Neuronal stem cell (in vitro differentiated cells): ENCODE measurements around the gene GREB1.

Source experiments
- DNase-seq: peaks from one replicate; pipeline ENCODE4 v3.0.0-alpha.2; 2013; ENCODE audit warnings: low spot score
- H2AFZ ChIP-seq: one replicate; pipeline ENCODE4 v1.6.1; 2013; ENCODE audit warnings: mild to moderate bottlenecking, low read length, inconsistent platforms
- H2AK5ac ChIP-seq: 2 replicates; pipeline ENCODE4 v1.6.1; 2013; ENCODE audit warnings: low read depth, mild to moderate bottlenecking, inconsistent platforms, low read length, moderate library complexity, mixed read lengths
- H2BK120ac ChIP-seq: 2 replicates; pipeline ENCODE4 v1.6.1; 2013; ENCODE audit warnings: low read depth, mild to moderate bottlenecking, inconsistent platforms, low read length, moderate library complexity, mixed read lengths
- H2BK12ac ChIP-seq: one replicate; pipeline ENCODE4 v1.6.1; 2013; ENCODE audit warnings: low read length, inconsistent platforms
- H2BK15ac ChIP-seq: 2 replicates; pipeline ENCODE4 v1.6.1; 2013; ENCODE audit warnings: mild to moderate bottlenecking, low read length, inconsistent platforms, mixed read lengths
- H2BK5ac ChIP-seq: one replicate; pipeline ENCODE4 v1.6.1; 2013; ENCODE audit warnings: inconsistent platforms, mild to moderate bottlenecking, low read length, moderate library complexity
- H3K14ac ChIP-seq: one replicate; pipeline ENCODE4 v1.6.1; 2013; ENCODE audit warnings: low read length, inconsistent platforms
- H3K18ac ChIP-seq: 2 replicates; pipeline ENCODE4 v1.6.1; 2013; ENCODE audit warnings: low read length, inconsistent platforms
- H3K23ac ChIP-seq: 2 replicates; pipeline ENCODE4 v1.6.1; 2013; ENCODE audit warnings: low read depth, mild to moderate bottlenecking, mixed read lengths, low read length, inconsistent platforms; ENCODE audit not compliant: poor library complexity
- H3K27ac ChIP-seq: replicated peaks from 3 replicates; pipeline ENCODE4 v1.5.1; 2013; ENCODE audit warnings: low read length, inconsistent platforms
- H3K27me3 ChIP-seq, 3 experiments: 2 replicates each; pipeline ENCODE4 v1.6.1; 2013; ENCODE audit warnings: low read length in 3 of 3, mild to moderate bottlenecking in 2 of 3, inconsistent platforms in 1 of 3, low read depth in 1 of 3, mixed read lengths in 1 of 3, moderate library complexity in 1 of 3; ENCODE audit not compliant: control insufficient read depth in 3 of 3, insufficient read depth in 3 of 3
- H3K36me3 ChIP-seq, 2 donors: replicated peaks in 1 of 2; 2 replicates each; pipeline ENCODE4 v1.6.1; 2013; ENCODE audit warnings: low read length in 2 of 2; ENCODE audit not compliant: control insufficient read depth in 2 of 2, insufficient read depth in 2 of 2
- H3K4ac ChIP-seq: 2 replicates; pipeline ENCODE4 v1.6.1; 2013; ENCODE audit warnings: inconsistent platforms, mild to moderate bottlenecking, low read length, moderate library complexity
- H3K4me1 ChIP-seq, 2 donors: 1 replicate in 1 of 2; 2 replicates in 1 of 2; pipeline ENCODE4 v1.6.1; 2013; ENCODE audit warnings: low read length in 2 of 2, low read depth in 1 of 2; ENCODE audit not compliant: control insufficient read depth in 2 of 2, insufficient read depth in 1 of 2
- H3K4me2 ChIP-seq: one replicate; pipeline ENCODE4 v1.6.1; 2013; ENCODE audit warnings: mild to moderate bottlenecking, low read length, inconsistent platforms; ENCODE audit not compliant: insufficient read depth, poor library complexity, severe bottlenecking
- H3K4me3 ChIP-seq, 2 donors: 2 replicates each; pipeline ENCODE4 v1.5.1; 2013; ENCODE audit warnings: low read length in 2 of 2, mild to moderate bottlenecking in 2 of 2, inconsistent platforms in 1 of 2, moderate library complexity in 1 of 2
- H3K79me1 ChIP-seq: one replicate; pipeline ENCODE4 v1.6.1; 2013; ENCODE audit warnings: low read depth, mild to moderate bottlenecking, inconsistent platforms, low read length, moderate library complexity
- H3K9ac ChIP-seq: one replicate; pipeline ENCODE4 v1.6.1; 2013; ENCODE audit warnings: mild to moderate bottlenecking, low read depth, low read length, inconsistent platforms; ENCODE audit not compliant: poor library complexity
- H3K9me3 ChIP-seq, 2 donors: replicated peaks in 1 of 2; 2 replicates each; pipeline versions ENCODE3 to v1.6.1; 2013; ENCODE audit warnings: low read length in 2 of 2, mild to moderate bottlenecking in 2 of 2, inconsistent platforms in 1 of 2, low read depth in 1 of 2, mixed read lengths in 1 of 2, moderate library complexity in 1 of 2; ENCODE audit not compliant: control insufficient read depth in 2 of 2, insufficient read depth in 1 of 2
- H4K8ac ChIP-seq: one replicate; pipeline ENCODE4 v1.6.1; 2013; ENCODE audit warnings: low read depth, mild to moderate bottlenecking, inconsistent platforms, low read length, moderate library complexity
- H4K91ac ChIP-seq: one replicate; pipeline ENCODE4 v1.6.1; 2013; ENCODE audit warnings: low read length, low read depth, mild to moderate bottlenecking, inconsistent platforms; ENCODE audit not compliant: poor library complexity
- whole genome bisulfite sequencing, 2 donors: extraction: QIAGEN DNeasy Blood & Tissue Kit; methylation state at CpG; one replicate each; pipeline ENCODE4 v1.1.7; 2013; ENCODE audit warnings: missing lambda C conversion rate in 2 of 2, mixed read lengths in 1 of 2; ENCODE audit not compliant: insufficient read length in 2 of 2, insufficient replicate concordance in 1 of 2; ENCODE audit errors: extremely low coverage in 2 of 2; 5-methylcytosine and 5-hydroxymethylcytosine counted together

The GREB1 gene

DNA sequence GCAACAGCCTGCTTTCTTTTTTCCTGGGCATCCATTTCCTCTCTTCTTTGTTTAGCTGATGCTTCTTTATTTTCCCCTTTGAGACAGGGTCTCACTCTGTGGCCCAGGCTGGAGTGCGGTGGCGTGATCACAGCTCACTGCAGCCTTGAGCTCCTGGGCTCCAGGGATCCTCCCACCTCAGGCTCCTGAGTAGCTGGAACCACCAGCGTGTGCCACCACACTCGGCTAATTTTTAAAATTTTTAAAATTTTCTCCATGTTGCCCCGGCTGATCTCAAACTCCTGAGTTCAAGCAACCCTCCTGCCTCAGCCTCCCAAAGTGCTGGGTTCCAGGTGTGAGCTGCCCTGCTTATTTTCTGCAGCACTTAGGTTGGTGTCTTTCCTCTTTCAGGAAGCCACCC is 77.4 kb downstream of the GREB1 start:
- H2BK15ac ChIP-seq, result no peak overlapping the region
- no peak for DNase-seq
- H2BK120ac ChIP-seq, result no peak overlapping the region
- no peak overlapping the region for H3K9ac ChIP-seq
- H3K18ac ChIP-seq, result no peak overlapping the region
- H2BK12ac ChIP-seq, result no peak overlapping the region
- no peak overlapping the region for H4K8ac ChIP-seq
- no peak overlapping the region for H2BK5ac ChIP-seq
- no peak overlapping the region for H3K4ac ChIP-seq
- H3K36me3 ChIP-seq, result peaks cover 34 to 97% of the 10 kb centered on the region in 2 donors
- H3K4me1 ChIP-seq, result no peaks in the 10 kb centered on the region
- H2AK5ac ChIP-seq, result no peak overlapping the region
- WGBS, 2 donors, result no CpG with 5 or more reads among the region's 5 CpGs
- no peak overlapping the region for H3K23ac ChIP-seq
- H3K4me3 ChIP-seq, result no peak overlapping the region
- H3K27me3 ChIP-seq, result no peaks in the 10 kb centered on the region
- no peaks in the 10 kb centered on the region for H3K9me3 ChIP-seq
- H3K14ac ChIP-seq, result no peak overlapping the region
- H3K27ac ChIP-seq, result no peak overlapping the region
- no peak overlapping the region for H3K4me2 ChIP-seq
- H2AFZ ChIP-seq, result no peak overlapping the region
- H3K79me1 ChIP-seq, result peaks cover 2% of the 10 kb centered on the region
- no peak overlapping the region for H4K91ac ChIP-seq

DNA sequence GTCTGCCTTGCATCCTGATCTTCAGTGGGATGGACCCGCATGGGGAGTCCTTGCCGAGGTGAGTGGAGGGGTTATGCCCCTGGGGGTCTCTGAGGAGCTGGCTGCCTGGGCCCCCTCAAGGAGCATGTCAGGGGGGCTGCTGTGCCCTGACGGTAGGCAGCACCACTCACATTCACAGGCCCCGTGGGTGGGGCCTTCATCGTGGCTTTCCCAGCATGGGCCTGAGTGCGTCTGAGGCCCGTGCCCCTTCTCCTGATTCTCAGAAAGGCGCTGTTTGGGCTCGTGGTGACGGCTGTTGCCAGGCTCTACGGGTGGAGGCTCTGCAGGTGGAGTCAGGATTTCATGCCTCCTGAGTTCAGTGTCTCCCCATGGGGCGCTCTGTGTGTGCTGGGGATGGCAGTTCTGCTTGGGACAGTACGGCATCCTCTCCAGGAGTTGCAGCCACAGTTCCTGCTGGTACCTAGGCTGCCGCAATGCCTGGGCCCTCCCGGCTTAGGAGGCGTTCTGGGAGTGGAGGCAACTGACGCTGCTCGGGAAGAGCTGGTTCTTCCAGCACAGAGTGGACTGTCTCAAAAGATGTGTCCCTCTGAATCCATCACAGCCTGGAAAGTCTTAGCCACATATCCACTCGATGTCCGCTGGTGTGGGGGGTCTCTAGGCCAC is 78.8 kb downstream of the GREB1 start:
- WGBS, 2 donors, result no CpG with 5 or more reads among the region's 20 CpGs
- Histone ChIP-seq H3K79me1 (peaks cover 2% of the 10 kb centered on the region), H2AFZ (no peak overlapping the region), H3K4ac (no peak overlapping the region), H2BK5ac (no peak overlapping the region), H4K91ac (no peak overlapping the region), H2BK12ac (no peak overlapping the region), H3K23ac (peak overlapping the region; percentile 67), H3K27ac (no peak overlapping the region), H3K14ac (no peak overlapping the region), H3K27me3 (no peaks in the 10 kb centered on the region), H2BK15ac (no peak overlapping the region), H2BK120ac (no peak overlapping the region), H3K4me1 (no peaks in the 10 kb centered on the region), H3K9me3 (no peaks in the 10 kb centered on the region), H3K36me3 (peaks cover 42 to 99% of the 10 kb centered on the region in 2 donors), H3K4me2 (no peak overlapping the region), H3K9ac (peak overlapping the region; percentile 14), H4K8ac (no peak overlapping the region), H2AK5ac (no peak overlapping the region), H3K18ac (no peak overlapping the region), H3K4me3 (no peak overlapping the region)
- no peak for DNase-seq

DNA sequence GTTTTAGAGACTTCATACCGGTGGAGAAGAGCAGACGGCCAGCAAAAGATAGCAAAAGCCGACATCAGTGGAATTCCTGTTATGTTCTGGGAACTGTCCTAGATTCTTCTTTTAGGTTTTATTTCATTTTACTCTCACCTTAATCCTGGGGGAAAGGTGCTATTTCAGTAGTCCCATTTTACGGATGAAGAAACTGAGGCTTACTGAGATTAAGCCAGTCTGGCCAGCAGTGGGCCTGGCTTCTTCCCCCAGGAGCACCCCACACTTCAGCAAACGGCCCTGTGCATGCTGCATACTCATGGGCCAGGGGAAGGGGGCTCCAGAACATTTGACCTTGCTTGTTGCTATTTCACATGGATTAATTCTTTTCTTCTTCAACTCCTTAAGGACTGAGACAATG is 79.5 kb downstream of the GREB1 start:
- Histone ChIP-seq H2BK15ac (no peak overlapping the region), H3K9me3 (no peaks in the 10 kb centered on the region), H2BK12ac (no peak overlapping the region), H3K27me3 (no peaks in the 10 kb centered on the region), H3K79me1 (peaks cover 2% of the 10 kb centered on the region), H3K4me1 (no peaks in the 10 kb centered on the region), H2AFZ (no peak overlapping the region), H3K4ac (no peak overlapping the region), H2AK5ac (no peak overlapping the region), H3K23ac (no peak overlapping the region), H4K8ac (no peak overlapping the region), H3K36me3 (peaks cover 40 to 99% of the 10 kb centered on the region in 2 donors), H3K4me2 (no peak overlapping the region), H4K91ac (no peak overlapping the region), H2BK120ac (no peak overlapping the region), H3K4me3 (no peak overlapping the region), H3K9ac (no peak overlapping the region), H3K14ac (no peak overlapping the region), H3K18ac (no peak overlapping the region), H2BK5ac (no peak overlapping the region), H3K27ac (no peak overlapping the region)
- DNase-seq, result no peak
- no CpG with 5 or more reads among the region's 5 CpGs for WGBS, 2 donors

DNA sequence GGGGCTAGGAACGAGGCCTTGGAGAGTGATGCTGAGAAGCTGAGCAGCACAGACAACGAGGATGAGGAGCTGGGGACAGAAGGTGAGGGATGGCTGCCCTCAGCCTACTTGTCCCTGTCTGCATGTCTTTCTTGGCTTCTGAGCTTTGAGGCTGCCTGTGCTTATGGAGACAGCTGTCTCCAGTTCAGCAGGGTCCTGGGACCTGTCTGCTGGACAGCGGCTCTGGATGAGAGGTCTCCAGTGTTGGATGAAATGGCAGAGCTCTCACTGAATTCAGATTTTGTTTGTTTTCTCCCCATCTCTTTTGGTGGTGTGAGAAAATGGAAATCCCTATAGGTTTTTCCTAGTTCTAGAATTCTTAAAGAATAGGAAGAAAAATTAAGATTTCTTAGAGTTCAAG is 81.4 kb downstream of the GREB1 start:
- H3K4me1 ChIP-seq, result no peaks in the 10 kb centered on the region
- H3K27me3 ChIP-seq, result no peaks in the 10 kb centered on the region
- H3K9me3 ChIP-seq, result no peaks in the 10 kb centered on the region
- H2AK5ac ChIP-seq, result no peak overlapping the region
- no peak overlapping the region for H2AFZ ChIP-seq
- H3K18ac ChIP-seq, result no peak overlapping the region
- no peak overlapping the region for H4K8ac ChIP-seq
- WGBS, 2 donors, result no CpG with 5 or more reads among the region's 3 CpGs
- no peak overlapping the region for H2BK12ac ChIP-seq
- H3K4ac ChIP-seq, result no peak overlapping the region
- H3K4me2 ChIP-seq, result no peak overlapping the region
- no peak overlapping the region for H2BK120ac ChIP-seq
- peaks cover 42 to 99% of the 10 kb centered on the region in 2 donors for H3K36me3 ChIP-seq
- DNase-seq, result no peak
- no peak overlapping the region for H4K91ac ChIP-seq
- no peak overlapping the region for H3K27ac ChIP-seq
- peaks cover 2% of the 10 kb centered on the region for H3K79me1 ChIP-seq
- H3K23ac ChIP-seq, result no peak overlapping the region
- no peak overlapping the region for H2BK15ac ChIP-seq
- no peak overlapping the region for H3K9ac ChIP-seq
- peak overlapping the region in 1 of 2 donors; percentile 34 for H3K4me3 ChIP-seq
- no peak overlapping the region for H3K14ac ChIP-seq
- no peak overlapping the region for H2BK5ac ChIP-seq
